HT1080 (cell line): ENCODE results near the gene IGSF21. TPM values are rescaled to one million over a fixed set of nuclear protein-coding genes. Genes with fewer than 3 reads are reported as not detected.
A peak's percentile ranks its signal among the peaks of the same experiment; 100 is the strongest.

Experiments
- DNase-seq: peaks from one replicate; pipeline ENCODE4 v3.0.0-alpha.2; 2015; ENCODE audit warnings: low read depth
- polyA plus RNA-seq, 2 experiments: library from polyadenylated mRNA; depleted of rRNA; stranded (reverse); fragments of >200 nt; gene quantifications; 2 replicates each; pipeline ENCODE4 v1.2.3, GENCODE V29; 2015
- total RNA-seq: library from RNA; depleted of rRNA; stranded (reverse); fragments of >200 nt; shearing (Covaris generic); gene quantifications from 2 replicates; pipeline ENCODE4 v1.2.3, GENCODE V29; 2014; rRNA removed

Gene IGSF21
- total RNA-seq, result not detected in 2 replicates
- not detected in 2 replicates for polyA plus RNA-seq (2015; cell fraction: cytosol; rRNA removed)
- not detected in 2 replicates for polyA plus RNA-seq (2015; cell fraction: nucleus; rRNA removed)

- no peak for DNase-seq
Measured at GRCh38 chr1:18107369-18108298, at the start of gene IGSF21. Gene IGSF21, plus strand, starts transcription at chr1:18107798. Its CDS starts 331 bp downstream, at chr1:18108129.

GRCh38 chr1:18058206-18058921 is 49.2 kb upstream of the IGSF21 start:
- DNase-seq, result no peak

DNA sequence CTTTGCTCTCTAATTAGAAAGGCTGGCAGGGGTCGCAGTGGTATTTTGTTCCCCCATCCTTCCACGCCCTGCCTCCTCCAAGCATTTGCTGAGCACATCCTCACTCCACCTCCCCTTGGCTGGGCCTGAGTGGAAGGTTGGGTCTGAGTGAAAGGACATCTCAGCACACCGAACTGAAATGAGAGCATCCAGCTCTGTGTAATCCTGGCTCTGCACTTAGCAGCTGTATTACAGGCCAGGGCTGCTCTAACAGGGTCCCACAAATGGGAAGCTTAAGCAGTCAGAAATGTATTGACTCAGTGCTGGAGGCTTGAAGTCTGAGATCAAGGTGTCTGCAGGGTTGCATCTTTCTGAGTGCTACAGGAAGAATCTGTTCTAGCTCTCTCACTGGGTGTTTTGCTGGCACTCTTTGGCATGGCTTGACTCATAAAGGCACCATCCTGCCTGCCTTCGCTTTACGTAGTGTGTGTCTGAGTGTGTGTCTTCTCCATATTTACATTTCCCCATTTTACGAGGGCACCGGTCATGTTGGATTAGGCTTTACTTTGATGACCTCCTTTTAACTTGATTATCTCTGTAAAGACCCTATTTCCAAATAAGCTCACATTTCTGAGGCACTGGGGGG is 48.5 kb upstream of the IGSF21 start:
- no peak for DNase-seq

GRCh38 chr1:18060366-18060765 is 47.2 kb upstream of the IGSF21 start:
- DNase-seq, result no peak

GRCh38 chr1:18062185-18062584 is 45.4 kb upstream of the IGSF21 start:
- DNase-seq, result no peak

GRCh38 chr1:18064534-18064933 is 43.1 kb upstream of the IGSF21 start:
- DNase-seq, result no peak

- DNase-seq, result no peak
Measured at GRCh38 chr1:18066576-18066975, 41.0 kb upstream of the IGSF21 start.

DNA sequence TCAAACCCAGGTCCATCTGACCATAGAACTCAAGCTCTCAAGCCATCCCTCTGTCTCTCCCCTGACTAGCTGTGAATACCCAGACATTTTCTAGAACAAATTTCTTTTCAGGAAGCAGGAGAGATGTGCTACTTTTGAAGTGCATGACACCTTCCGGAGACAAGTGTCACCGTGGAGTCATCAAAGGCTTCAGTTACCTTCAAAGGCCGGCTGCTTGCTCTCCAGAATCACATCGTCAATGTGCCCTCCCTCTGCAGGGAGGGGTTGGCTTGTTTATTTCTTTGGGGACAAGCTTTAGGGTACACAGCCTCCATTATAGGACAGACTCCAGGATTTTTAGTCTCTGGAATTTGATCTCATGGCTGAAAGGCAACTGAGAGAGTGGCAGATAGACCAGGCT is 37.7 kb upstream of the IGSF21 start:
- no peak for DNase-seq

DNA sequence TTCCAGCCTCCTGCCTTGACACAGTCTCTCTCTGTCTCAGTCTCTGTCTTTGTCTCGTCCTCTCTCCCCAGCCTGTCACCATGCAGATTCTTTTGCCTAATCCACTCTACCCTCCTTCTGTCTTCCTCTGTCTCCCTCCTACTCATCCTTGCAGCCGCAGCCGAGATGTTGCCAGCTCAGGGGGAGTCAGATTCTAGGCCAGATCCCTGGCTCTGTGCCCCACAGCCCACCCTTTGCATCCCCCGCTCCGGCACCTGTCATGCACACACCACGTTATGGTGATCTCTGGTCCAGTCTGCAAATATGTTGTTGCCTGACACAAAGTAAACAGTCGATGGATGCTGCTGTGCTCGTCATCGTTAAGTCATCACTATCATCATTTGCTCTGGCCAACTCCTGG is 35.5 kb upstream of the IGSF21 start:
- no peak for DNase-seq

DNA sequence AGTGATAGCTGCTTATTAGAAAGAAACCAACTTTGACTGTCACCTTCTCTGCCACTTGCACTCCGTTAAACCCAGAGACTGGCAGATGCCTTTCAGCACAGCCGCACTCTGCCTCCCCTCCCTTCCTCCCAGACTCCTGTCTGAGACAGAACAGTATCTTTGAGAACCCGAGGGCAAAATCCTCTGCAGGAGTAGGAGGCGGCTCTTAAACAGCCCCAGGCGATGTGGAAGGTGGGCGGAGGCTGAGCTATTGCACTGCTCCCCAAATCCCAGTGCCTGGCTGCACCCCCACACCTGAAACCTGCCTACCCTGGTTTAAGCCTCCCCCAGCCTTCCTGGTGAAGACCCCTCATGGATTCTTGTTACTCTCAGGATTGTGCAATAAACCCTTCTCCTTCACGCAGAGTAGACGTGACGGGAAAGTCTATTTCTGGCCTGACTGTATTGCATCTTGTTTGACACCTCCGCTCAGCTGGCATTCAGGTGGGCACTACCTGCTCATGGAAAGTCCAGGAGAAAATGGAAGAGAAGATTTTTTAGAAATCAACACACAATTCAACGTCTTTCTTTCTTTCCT is 34.4 kb upstream of the IGSF21 start:
- no peak for DNase-seq

DNA sequence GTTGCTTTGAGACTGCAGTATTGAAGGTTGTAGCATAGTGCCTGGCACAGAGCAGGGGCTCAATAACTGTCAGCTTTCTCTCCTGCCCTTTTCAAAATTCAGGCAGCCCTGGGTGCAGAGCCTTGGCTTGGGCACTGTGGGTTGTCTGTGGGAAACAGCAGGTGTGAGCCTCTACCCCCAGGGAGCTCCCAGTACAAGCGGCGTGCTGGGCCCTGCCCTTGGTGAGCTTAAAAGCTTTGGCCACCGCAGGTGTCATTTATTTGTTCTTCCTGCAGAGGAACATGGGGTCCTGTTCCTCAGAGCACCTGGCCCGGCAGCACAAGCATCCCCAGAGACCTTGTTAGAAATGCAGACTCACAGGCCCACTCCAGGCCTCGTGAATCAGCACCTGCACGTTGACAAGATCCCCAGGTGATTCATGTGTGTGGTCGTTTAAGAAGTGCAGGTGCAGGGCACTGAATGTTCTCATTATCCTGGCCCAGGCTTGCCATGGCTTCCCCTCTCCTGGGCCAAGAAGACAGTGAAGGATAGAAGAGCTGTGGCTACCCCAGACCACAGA is 29.9 kb upstream of the IGSF21 start:
- DNase-seq, result no peak

GRCh38 chr1:18079941-18080735 is 27.5 kb upstream of the IGSF21 start:
- DNase-seq, result no peak

GRCh38 chr1:18085387-18086074 is 22.1 kb upstream of the IGSF21 start:
- no peak for DNase-seq

DNA sequence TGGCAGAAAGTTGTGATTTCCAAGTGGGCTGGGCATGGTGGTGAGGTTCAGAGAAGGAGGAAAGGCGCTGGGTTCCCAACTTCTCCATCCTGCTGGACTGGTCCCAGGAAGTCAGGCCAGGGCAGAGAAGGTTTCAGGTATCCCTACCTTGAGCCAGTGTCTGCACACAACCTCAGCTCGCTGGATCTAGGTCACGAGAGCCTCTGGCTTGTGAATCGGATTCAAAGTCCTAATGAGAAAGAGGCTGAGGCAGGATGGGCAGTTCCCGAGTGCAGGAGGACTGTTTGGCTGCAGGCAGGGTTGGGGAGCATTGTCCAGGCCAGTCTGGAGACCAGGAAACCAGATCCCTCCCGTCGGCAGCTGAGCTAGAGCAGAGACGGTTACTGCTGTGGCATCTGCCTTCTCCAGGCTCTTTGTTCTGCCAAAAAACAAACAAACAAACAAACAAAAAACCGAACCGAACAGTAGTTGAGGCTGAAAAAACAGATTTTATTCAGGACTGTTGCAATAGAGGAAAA is 19.5 kb upstream of the IGSF21 start:
- DNase-seq, result no peak

GRCh38 chr1:18089488-18089887 is 18.1 kb upstream of the IGSF21 start:
- no peak for DNase-seq

DNA sequence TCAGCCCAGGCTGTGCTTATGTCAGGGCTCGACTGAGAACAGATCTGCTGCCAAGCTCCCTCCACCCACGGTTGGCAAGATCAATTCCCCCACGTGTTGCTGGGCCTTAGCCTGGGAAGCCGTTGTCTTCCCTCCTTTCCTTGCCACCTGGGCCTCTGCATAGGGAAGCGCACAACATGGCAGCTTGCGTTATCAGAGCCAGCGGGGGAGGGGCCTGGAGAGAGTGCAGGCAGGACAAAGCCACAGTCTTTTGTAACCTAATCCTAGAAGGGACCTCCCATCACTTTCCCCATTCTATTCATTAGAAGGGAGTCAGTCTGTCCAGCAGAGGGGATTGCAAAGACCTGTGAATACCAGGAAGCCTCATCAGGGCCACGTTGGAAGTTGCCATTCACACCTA is 17.0 kb upstream of the IGSF21 start:
- DNase-seq, result no peak

DNA sequence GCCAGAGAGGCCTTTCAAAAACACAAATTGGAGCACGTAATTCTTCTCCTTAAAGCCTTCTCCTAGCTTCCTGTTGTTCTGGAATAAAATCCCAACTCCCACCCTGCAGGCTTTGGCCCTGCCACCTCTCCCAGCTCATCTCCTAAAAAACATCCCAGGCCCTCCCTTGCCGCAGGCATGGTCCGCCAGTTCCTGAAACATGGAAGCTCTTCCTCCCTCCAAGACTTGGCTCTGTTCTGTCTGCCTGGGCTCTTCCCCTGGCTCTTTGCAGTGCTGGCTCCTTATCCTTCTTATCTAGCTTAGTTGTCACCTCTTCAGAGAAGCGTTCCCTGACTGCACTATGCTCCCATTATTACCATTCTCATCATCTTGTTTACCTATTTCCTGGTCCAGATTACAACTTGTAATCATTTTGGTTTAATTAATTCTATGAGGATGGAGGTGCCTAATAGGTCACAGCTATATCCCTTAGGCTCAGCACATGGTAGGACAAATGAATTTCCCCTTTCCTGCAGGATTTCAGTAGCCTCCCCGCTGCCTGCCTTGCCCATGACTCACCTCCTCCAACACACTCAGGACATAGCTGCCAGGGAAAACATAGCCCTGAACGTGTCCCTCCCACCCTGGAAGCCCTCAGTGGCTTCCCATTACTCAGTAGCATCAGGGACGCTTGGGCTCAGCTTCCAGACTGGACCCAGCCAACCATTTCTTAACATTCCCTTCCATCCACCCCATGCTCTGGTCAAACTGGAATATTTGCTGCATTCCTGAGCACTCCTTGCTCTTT is 15.7 kb upstream of the IGSF21 start:
- peak; percentile 68 for DNase-seq

- DNase-seq, result no peak
Measured at GRCh38 chr1:18093193-18093592, 14.4 kb upstream of the IGSF21 start.

GRCh38 chr1:18093646-18094045 is 14.0 kb upstream of the IGSF21 start:
- DNase-seq, result no peak
